ENCODE data around the gene ZZZ3. TPM values are rescaled to one million over a fixed set of nuclear protein-coding genes. Genes with fewer than 3 reads are reported as not detected.

ZZZ3 gene
- total and polyA plus RNA-seq, 10 of the 15 experiments (the other 5 are each of a cell fraction or from before 2014, with no cell fraction given) = 10.5 to 44.1 (median 29.5) TPM

GRCh38 chr1:77686796-77687518 is 4.5 kb upstream of the ZZZ3 start:
- H3K4me3 ChIP-seq = no peak overlapping the region
- H3K4me1 ChIP-seq (ENCODE audit: control insufficient read depth, insufficient read depth, low read length) = 0 out of 2 replicates have a peak, but pooled peaks cover 3% of the 10 kb centered on the region
- no peak for TF ChIP-seq ZBTB33 (IDR thresholded peaks at IDR 0.05)
- TF ChIP-seq ETV6 (conservative IDR thresholded peaks at IDR 0.05 in 1 of 2, IDR thresholded peaks at IDR 0.05 in 1 of 2; ENCODE audit: borderline replicate concordance in 1 of 2, low read depth in 1 of 2) = no peak
- ChIA-PET RAD21 (ENCODE audit: unreplicated experiment) (no interaction called here), POLR2A (no interaction called here), CTCF (no interaction called here), SMC1A (ENCODE audit: uncharacterized antibody, unreplicated experiment) (no interaction called here)
- in situ Hi-C loops (cut with MboI) (no loop called here), intact Hi-C loops (cut with micrococcal nuclease; ENCODE audit: unreplicated experiment) (loop anchor here (10.0 kb wide), 2 partner anchors 318 to 542 kb away; partner anchors contain the start of gene DNAJB4)
- no TSS peak for BruUV-seq (replicated peaks)
- H3K79me2 ChIP-seq (ENCODE audit: control insufficient read depth, insufficient read depth, low read length) = peaks cover 5% of the 10 kb centered on the region
- no peaks in the 10 kb centered on the region for H4K20me1 ChIP-seq (ENCODE audit: control insufficient read depth, insufficient read depth)
- 91% methylated on average over 25 of the region's 33 CpGs for WGBS (ENCODE audit: insufficient coverage, insufficient replicate concordance, low lambda C conversion rate, missing lambda C conversion rate)
- no peak overlapping the region for H3K27ac ChIP-seq (ENCODE audit: control insufficient read depth, insufficient read depth)
- H2AFZ ChIP-seq (ENCODE audit: control insufficient read depth, low read depth, low read length) = no peak overlapping the region
- DNase-seq (ENCODE audit: low read depth, low spot score) (no peak), ATAC-seq (no peak), FAIRE-seq (no peak)
- no peaks in the 10 kb centered on the region for H3K9me3 ChIP-seq (replicated peaks; ENCODE audit: control insufficient read depth, insufficient read depth, low read length)
- H3K9ac ChIP-seq (ENCODE audit: control insufficient read depth, insufficient read depth, low read length) = no peak overlapping the region
- H3K36me3 ChIP-seq (ENCODE audit: control insufficient read depth in 2 of 2, insufficient read depth in 2 of 2, low read length in 1 of 2) = no peaks in the 10 kb centered on the region; a peak in 1 of 4 replicates
- no peaks in the 10 kb centered on the region for H3K27me3 ChIP-seq (replicated peaks in 1 of 2; ENCODE audit: control insufficient read depth in 2 of 2, insufficient read depth in 2 of 2, low read length in 1 of 2)
- H3K4me2 ChIP-seq (ENCODE audit: control insufficient read depth, insufficient read depth) = no peak overlapping the region

Measured in GM12878 (cell line).